Nephron (organoid): ENCODE results near the gene CEP170B.
"Not testable (repeated sequence)": the region's sequence is repeated elsewhere in the genome, so short reads cannot be mapped to it uniquely, and the experiment has no call there.

Source experiments
- H3K27ac Mint-ChIP-seq, 3 experiments: 2 replicates each; pipeline ENCODE4 v1.8.0; 2020; ENCODE audit warnings: mixed read lengths in 3 of 3, mild to moderate bottlenecking in 2 of 3, moderate library complexity in 1 of 3
- H3K27me3 Mint-ChIP-seq: 2 replicates; pipeline ENCODE4 v1.8.0; 2021; ENCODE audit warnings: low read depth, mild to moderate bottlenecking, moderate library complexity, mixed read lengths
- H3K36me3 Mint-ChIP-seq: 2 replicates; pipeline ENCODE4 v1.8.0; 2020; ENCODE audit warnings: low read depth, mixed read lengths
- H3K4me1 Mint-ChIP-seq: 2 replicates; pipeline ENCODE4 v1.8.0; 2020; ENCODE audit warnings: mixed read lengths
- H3K4me3 Mint-ChIP-seq, 3 experiments: 2 replicates each; pipeline ENCODE4 v1.8.0; 2020; ENCODE audit warnings: mild to moderate bottlenecking in 3 of 3, mixed read lengths in 3 of 3, moderate library complexity in 2 of 3
- H3K9me3 Mint-ChIP-seq: 2 replicates; pipeline ENCODE4 v1.8.0; 2020; ENCODE audit warnings: mixed read lengths
- TF ChIP-seq, protein P1 (sequence below), 3 experiments: fragments of 200-600 bp; sonication (generic); IDR thresholded peaks; one replicate each; pipeline ENCODE4 v1.5.0; 2021; ENCODE audit warnings: antibody characterized with exemption in 3 of 3; ENCODE audit not compliant: unreplicated experiment in 3 of 3

CEP170B gene

GRCh38 chr14:104852280-104852663, 12.8 kb upstream of the CEP170B start:
- TF ChIP-seq, protein P1, sequence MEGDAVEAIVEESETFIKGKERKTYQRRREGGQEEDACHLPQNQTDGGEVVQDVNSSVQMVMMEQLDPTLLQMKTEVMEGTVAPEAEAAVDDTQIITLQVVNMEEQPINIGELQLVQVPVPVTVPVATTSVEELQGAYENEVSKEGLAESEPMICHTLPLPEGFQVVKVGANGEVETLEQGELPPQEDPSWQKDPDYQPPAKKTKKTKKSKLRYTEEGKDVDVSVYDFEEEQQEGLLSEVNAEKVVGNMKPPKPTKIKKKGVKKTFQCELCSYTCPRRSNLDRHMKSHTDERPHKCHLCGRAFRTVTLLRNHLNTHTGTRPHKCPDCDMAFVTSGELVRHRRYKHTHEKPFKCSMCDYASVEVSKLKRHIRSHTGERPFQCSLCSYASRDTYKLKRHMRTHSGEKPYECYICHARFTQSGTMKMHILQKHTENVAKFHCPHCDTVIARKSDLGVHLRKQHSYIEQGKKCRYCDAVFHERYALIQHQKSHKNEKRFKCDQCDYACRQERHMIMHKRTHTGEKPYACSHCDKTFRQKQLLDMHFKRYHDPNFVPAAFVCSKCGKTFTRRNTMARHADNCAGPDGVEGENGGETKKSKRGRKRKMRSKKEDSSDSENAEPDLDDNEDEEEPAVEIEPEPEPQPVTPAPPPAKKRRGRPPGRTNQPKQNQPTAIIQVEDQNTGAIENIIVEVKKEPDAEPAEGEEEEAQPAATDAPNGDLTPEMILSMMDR (IDR thresholded peaks at IDR 0.05; ENCODE audit: unreplicated experiment in 3 of 3), result no peak
- Mint-ChIP-seq H3K36me3 (no peaks in the 10 kb centered on the region), H3K4me3 (no peak overlapping the region), H3K27me3 (peaks cover 62% of the 10 kb centered on the region), H3K4me1 (no peaks in the 10 kb centered on the region), H3K9me3 (no peaks in the 10 kb centered on the region), H3K27ac (no peak overlapping the region)

- H3K9me3 Mint-ChIP-seq, result no peaks in the 10 kb centered on the region
- no peaks in the 10 kb centered on the region for H3K4me1 Mint-ChIP-seq
- no peak overlapping the region for H3K27ac Mint-ChIP-seq
- H3K36me3 Mint-ChIP-seq, result no peaks in the 10 kb centered on the region
- no peak overlapping the region for H3K4me3 Mint-ChIP-seq
- TF ChIP-seq, protein P1 (IDR thresholded peaks at IDR 0.05; ENCODE audit: unreplicated experiment in 3 of 3), result no peak
- H3K27me3 Mint-ChIP-seq, result peaks cover 38% of the 10 kb centered on the region
These were observed 9.5 kb upstream of the CEP170B start for GRCh38 chr14:104855532-104856090.

- Mint-ChIP-seq H3K4me1 (no peaks in the 10 kb centered on the region), H3K27ac (no peak overlapping the region), H3K27me3 (peaks cover 31% of the 10 kb centered on the region), H3K4me3 (no peak overlapping the region), H3K9me3 (no peaks in the 10 kb centered on the region), H3K36me3 (no peaks in the 10 kb centered on the region)
- TF ChIP-seq, protein P1 (IDR thresholded peaks at IDR 0.05; ENCODE audit: unreplicated experiment in 3 of 3), result no peak
These were observed 8.8 kb upstream of the CEP170B start for GRCh38 chr14:104856157-104856868.

DNA sequence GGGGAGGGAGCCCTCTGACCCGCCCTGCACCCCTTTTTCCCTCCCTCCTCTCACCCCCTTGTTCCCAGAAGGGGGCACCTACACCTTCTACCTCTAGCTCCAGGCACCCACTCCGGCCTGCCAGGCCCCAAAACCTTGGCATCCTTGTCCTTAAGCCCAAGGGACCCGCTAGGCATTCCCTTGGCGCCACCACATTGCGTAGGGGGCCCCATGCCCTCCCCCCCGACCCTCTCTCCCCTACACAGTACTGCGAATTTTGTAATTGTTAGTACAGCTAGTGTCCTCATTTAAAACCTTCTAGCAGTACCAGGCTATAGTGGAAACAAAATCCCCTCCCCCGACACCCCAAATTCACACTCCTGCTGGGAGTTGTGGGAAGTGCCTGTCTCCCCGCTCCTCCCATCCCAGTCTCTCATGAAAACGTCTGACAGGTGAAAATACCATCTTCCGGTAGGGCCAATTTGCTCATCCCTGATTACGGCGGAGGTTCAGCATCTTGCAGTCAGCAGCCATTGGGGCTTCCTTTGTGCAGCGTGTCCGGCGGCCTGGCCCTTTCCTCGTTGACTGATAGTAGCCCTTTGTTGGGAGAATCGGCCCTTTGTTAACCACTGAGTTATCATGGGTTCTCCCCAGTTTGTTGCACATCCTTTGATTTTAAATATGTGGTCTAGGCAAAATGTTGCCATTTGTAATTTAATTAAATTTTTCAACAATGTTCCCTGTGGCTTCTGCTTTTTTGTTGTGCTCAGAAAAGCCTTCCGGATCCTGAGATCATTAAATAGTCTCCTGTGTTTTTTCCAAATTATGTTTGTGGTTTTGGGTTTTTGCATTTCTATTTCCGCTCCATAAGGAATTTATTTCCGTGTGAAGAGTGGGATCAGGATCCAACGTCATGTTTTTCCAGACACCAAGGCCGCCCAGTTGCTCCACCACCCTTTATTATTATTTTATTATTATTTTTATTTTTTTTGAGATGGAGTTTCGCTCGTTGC, 7.9 kb upstream of the CEP170B start:
- no peaks in the 10 kb centered on the region for H3K36me3 Mint-ChIP-seq
- H3K9me3 Mint-ChIP-seq, result no peaks in the 10 kb centered on the region
- no peaks in the 10 kb centered on the region for H3K4me1 Mint-ChIP-seq
- peaks cover 24% of the 10 kb centered on the region for H3K27me3 Mint-ChIP-seq
- TF ChIP-seq, protein P1 (IDR thresholded peaks at IDR 0.05; ENCODE audit: unreplicated experiment in 3 of 3), result no peak
- H3K27ac Mint-ChIP-seq, result no peak overlapping the region
- no peak overlapping the region for H3K4me3 Mint-ChIP-seq

- not testable (repeated sequence) for H3K27ac Mint-ChIP-seq, H3K4me3 Mint-ChIP-seq, H3K9me3 Mint-ChIP-seq, H3K4me1 Mint-ChIP-seq, H3K36me3 Mint-ChIP-seq
- peaks cover 20% of the 10 kb centered on the region for H3K27me3 Mint-ChIP-seq
These were observed 7.1 kb upstream of the CEP170B start for GRCh38 chr14:104857931-104858330.

- TF ChIP-seq, protein P1 (IDR thresholded peaks at IDR 0.05; ENCODE audit: unreplicated experiment in 3 of 3), result no peak
- H3K27ac Mint-ChIP-seq, result no peak overlapping the region
- no peaks in the 10 kb centered on the region for H3K36me3 Mint-ChIP-seq
- H3K9me3 Mint-ChIP-seq, result peaks cover 4% of the 10 kb centered on the region
- peaks cover 10% of the 10 kb centered on the region for H3K27me3 Mint-ChIP-seq
- no peaks in the 10 kb centered on the region for H3K4me1 Mint-ChIP-seq
- H3K4me3 Mint-ChIP-seq, result no peak overlapping the region
These were observed 6.1 kb upstream of the CEP170B start for GRCh38 chr14:104858811-104859426.
